ENCODE results near the gene IRF9. TPM values are rescaled to one million over a fixed set of nuclear protein-coding genes. Genes with fewer than 3 reads are reported as not detected.

IRF9 gene
- total RNA-seq, 2 experiments from 2014 or later, result 35.1 to 39.1 TPM

DNA sequence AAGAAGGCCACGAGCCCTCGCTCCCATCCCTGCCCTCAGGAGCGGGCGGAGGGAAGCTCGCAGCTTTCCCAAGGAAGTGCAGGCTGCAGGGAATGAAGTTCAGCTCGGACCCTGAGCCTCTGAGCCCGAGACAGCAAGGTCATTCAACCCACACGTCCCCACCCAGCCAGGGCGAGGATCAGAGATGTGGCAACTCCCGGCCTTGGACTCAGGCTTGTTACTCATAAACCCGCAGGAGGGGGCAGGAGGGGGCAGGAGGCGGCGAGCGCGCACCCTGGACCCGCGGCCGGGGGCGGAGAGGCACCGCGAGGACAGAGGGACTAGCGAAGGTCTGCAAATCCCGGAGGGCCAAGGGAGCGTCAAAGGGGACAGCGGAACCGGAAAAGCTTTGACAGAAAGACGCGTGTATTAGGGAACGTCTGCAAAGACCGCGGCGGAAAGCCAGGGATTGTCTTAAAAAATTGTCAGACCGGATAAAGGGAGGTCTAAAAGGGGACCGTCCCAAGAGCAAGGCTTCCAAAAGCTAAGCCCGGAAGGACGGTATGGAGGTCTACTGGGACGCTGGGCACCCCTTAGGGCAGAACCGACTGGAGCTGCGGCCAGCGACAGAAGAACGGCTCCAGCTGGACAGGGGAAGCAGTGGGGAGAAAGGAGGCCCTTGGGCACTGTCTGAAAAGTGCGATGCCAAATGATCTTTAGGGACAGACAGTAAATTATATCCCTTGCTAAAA, 47.1 kb upstream of the IRF9 start:
- CTCF ChIA-PET (ENCODE audit: unreplicated experiment), result interaction anchor here (0.7 to 2.7 kb wide), 7 partner anchors 10 to 70 kb away, joined by 3 to 12 read pairs (median 5); partner anchors contain the start of genes IRF9 and PSME1
- peak overlapping the region; percentile 95 for H3K4me2 ChIP-seq (ENCODE audit: low read length)
- no peaks in the 10 kb centered on the region for H4K20me1 ChIP-seq (ENCODE audit: insufficient read depth, low read length)
- intact Hi-C loops (cut with micrococcal nuclease; ENCODE audit: unreplicated experiment), result loop anchor here (1.0 kb wide), 4 partner anchors 20 to 47 kb away; partner anchors contain the start of genes EMC9, IRF9, PCK2 and PSME1
- H3K9me2 ChIP-seq (ENCODE audit: insufficient read depth, low read length), result no peaks in the 10 kb centered on the region
- POLR2A ChIA-PET, result interaction anchor here (0.5 to 4.2 kb wide), 20 partner anchors 10 to 161 kb away, joined by 3 to 64 read pairs (median 4); partner anchors contain the start of genes DHRS4, EMC9, IRF9 and PCK2
- H2AFZ ChIP-seq (ENCODE audit: low read length), result peak overlapping the region; percentile 90
- DNase-seq (ENCODE audit: low spot score), result peak; percentile 89
- H3K4me1 ChIP-seq (ENCODE audit: insufficient read depth, low read length, poor library complexity, severe bottlenecking), result peaks cover 19% of the 10 kb centered on the region
- no peak for TF ChIP-seq EZH2phosphoT487 (IDR thresholded peaks at IDR 0.05; ENCODE audit: borderline replicate concordance, low read depth, low read length)
- TF ChIP-seq CTCF (conservative IDR thresholded peaks at IDR 0.05; ENCODE audit: low read length), result no peak
- peak overlapping the region; percentile 91 for H3K4me3 ChIP-seq (ENCODE audit: low read depth, low read length, poor library complexity, severe bottlenecking)
- H3K9me3 ChIP-seq (ENCODE audit: low read length), result no peaks in the 10 kb centered on the region
- peak overlapping the region; percentile 93 for H3K27ac ChIP-seq (ENCODE audit: low read depth, low read length, poor library complexity, severe bottlenecking)
- BruUV-seq (replicated peaks), result no TSS peak
- peaks cover 26% of the 10 kb centered on the region for H3K36me3 ChIP-seq (ENCODE audit: insufficient read depth, low read length)
- peaks cover 8% of the 10 kb centered on the region; the same call in 1 of the 2 replicates for H3K79me2 ChIP-seq (ENCODE audit: insufficient read depth, low read depth, low read length)

GRCh38 chr14:24114532-24115421, 46.3 kb upstream of the IRF9 start, which contains the start of the genes DCAF11 and NRL:
Gene DCAF11, plus strand, starts transcription at chr14:24114777. Its CDS starts 818 bp downstream, at chr14:24115595.
Gene NRL, minus strand, starts transcription at chr14:24114949. Its CDS starts 32,101 bp downstream, at chr14:24082848.
- TF ChIP-seq CTCF (conservative IDR thresholded peaks at IDR 0.05; ENCODE audit: low read length) (no peak), EZH2phosphoT487 (IDR thresholded peaks at IDR 0.05; ENCODE audit: borderline replicate concordance, low read depth, low read length) (no peak)
- peak within 1 kb of the TSS; percentile 91 for H3K4me3 ChIP-seq (ENCODE audit: low read depth, low read length, poor library complexity, severe bottlenecking)

More at GRCh38 chr14:24114532-24115421, 46.3 kb upstream of the IRF9 start, which contains the start of the genes DCAF11 and NRL:
- ChIA-PET CTCF (ENCODE audit: unreplicated experiment) (interaction anchor here (0.7 to 2.7 kb wide), 7 partner anchors 9 to 128 kb away, joined by 3 to 12 read pairs (median 5); partner anchors contain the start of genes IRF9, PSME1 and TINF2), POLR2A (interaction anchor here (0.5 to 4.2 kb wide), 20 partner anchors 10 to 161 kb away, joined by 3 to 64 read pairs (median 4); partner anchors contain the start of genes DHRS4, EMC9, IRF9 and PCK2)
- Histone ChIP-seq H3K9me2 (ENCODE audit: insufficient read depth, low read length) (no peaks in the 10 kb centered on the region), H3K36me3 (ENCODE audit: insufficient read depth, low read length) (peaks cover 34% of the 10 kb centered on the region), H3K4me1 (ENCODE audit: insufficient read depth, low read length, poor library complexity, severe bottlenecking) (peaks cover 15% of the 10 kb centered on the region), H2AFZ (ENCODE audit: low read length) (peak within 1 kb of the TSS; percentile 90), H3K27ac (ENCODE audit: low read depth, low read length, poor library complexity, severe bottlenecking) (peak within 1 kb of the TSS; percentile 93), H3K4me2 (ENCODE audit: low read length) (peak within 1 kb of the TSS; percentile 95), H3K79me2 (ENCODE audit: insufficient read depth, low read depth, low read length) (peaks cover 8% of the 10 kb centered on the region; the same call in 1 of the 2 replicates), H4K20me1 (ENCODE audit: insufficient read depth, low read length) (no peaks in the 10 kb centered on the region), H3K9me3 (ENCODE audit: low read length) (no peaks in the 10 kb centered on the region)
- intact Hi-C loops (cut with micrococcal nuclease; ENCODE audit: unreplicated experiment), result loop anchor here (1.0 kb wide), 4 partner anchors 20 to 47 kb away; partner anchors contain the start of genes EMC9, IRF9, PCK2 and PSME1
- BruUV-seq (replicated peaks), result no TSS peak
- DNase-seq (ENCODE audit: low spot score), result peak; percentile 99

Data from OCI-LY7 (cell line).